ENCODE data around the gene CFDP1.

CFDP1 gene

DNA sequence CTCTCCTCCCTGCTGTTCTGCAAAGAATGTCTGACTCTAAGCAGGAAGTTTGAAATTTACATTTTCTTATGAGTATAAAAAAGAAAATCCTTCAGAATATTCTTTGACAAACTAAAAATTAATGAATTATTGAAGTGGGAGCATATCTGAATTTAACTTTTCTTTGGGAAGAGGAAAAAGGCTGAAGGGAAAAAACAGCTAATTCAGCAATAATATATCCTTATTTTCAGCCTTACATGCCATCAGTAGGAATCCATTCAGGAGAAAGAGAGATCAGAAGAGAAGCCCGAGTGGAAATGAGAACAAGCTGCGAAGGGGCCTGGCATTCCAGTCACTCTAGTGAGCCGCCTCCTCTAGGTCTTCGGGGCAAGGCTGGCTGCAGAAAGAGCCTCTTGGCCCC lies 140.1 kb downstream of the CFDP1 start:
- TF ChIP-seq SIN3A (IDR thresholded peaks at IDR 0.05; ENCODE audit: borderline replicate concordance, insufficient read depth, low read length) (no peak), TAF1 (IDR thresholded peaks at IDR 0.05; ENCODE audit: borderline replicate concordance, insufficient read depth, low read length) (no peak), POLR2AphosphoS5 (IDR thresholded peaks at IDR 0.05; ENCODE audit: low read depth, low read length) (no peak), FOXP2 (optimal IDR thresholded peaks at IDR 0.05; ENCODE audit: borderline replicate concordance, extremely low read depth, extremely low read length, insufficient read depth) (no peak)
- TF ChIP-seq, protein P1, sequence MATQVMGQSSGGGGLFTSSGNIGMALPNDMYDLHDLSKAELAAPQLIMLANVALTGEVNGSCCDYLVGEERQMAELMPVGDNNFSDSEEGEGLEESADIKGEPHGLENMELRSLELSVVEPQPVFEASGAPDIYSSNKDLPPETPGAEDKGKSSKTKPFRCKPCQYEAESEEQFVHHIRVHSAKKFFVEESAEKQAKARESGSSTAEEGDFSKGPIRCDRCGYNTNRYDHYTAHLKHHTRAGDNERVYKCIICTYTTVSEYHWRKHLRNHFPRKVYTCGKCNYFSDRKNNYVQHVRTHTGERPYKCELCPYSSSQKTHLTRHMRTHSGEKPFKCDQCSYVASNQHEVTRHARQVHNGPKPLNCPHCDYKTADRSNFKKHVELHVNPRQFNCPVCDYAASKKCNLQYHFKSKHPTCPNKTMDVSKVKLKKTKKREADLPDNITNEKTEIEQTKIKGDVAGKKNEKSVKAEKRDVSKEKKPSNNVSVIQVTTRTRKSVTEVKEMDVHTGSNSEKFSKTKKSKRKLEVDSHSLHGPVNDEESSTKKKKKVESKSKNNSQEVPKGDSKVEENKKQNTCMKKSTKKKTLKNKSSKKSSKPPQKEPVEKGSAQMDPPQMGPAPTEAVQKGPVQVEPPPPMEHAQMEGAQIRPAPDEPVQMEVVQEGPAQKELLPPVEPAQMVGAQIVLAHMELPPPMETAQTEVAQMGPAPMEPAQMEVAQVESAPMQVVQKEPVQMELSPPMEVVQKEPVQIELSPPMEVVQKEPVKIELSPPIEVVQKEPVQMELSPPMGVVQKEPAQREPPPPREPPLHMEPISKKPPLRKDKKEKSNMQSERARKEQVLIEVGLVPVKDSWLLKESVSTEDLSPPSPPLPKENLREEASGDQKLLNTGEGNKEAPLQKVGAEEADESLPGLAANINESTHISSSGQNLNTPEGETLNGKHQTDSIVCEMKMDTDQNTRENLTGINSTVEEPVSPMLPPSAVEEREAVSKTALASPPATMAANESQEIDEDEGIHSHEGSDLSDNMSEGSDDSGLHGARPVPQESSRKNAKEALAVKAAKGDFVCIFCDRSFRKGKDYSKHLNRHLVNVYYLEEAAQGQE (IDR thresholded peaks at IDR 0.05; ENCODE audit: insufficient read depth in 1 of 2, low read depth in 2 of 2, low read length in 2 of 2): no peak

DNA sequence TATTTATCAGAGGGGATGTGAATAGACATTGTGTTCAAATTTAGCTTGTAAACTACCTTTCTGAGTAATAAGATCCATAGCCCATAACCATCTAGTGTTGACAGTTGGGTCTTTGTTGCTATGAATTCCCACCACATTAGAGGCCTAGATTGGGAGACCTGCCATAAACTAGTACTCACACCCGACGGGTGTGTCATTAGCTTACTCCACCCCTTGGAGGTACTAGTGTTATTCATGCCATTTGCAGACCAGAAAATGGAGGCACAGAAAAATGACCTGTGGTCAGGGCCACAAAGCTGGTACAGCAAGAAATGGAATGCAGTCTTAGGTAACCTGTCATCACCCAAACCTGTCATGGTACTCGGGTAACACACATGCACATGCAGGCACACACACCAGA lies 140.6 kb downstream of the CFDP1 start:
- no peak for TF ChIP-seq TAF1 (IDR thresholded peaks at IDR 0.05; ENCODE audit: borderline replicate concordance, insufficient read depth, low read length)
- TF ChIP-seq, protein P1 (IDR thresholded peaks at IDR 0.05; ENCODE audit: insufficient read depth in 1 of 2, low read depth in 2 of 2, low read length in 2 of 2): no peak
- no peak for TF ChIP-seq SIN3A (IDR thresholded peaks at IDR 0.05; ENCODE audit: borderline replicate concordance, insufficient read depth, low read length)
- no peak for TF ChIP-seq FOXP2 (optimal IDR thresholded peaks at IDR 0.05; ENCODE audit: borderline replicate concordance, extremely low read depth, extremely low read length, insufficient read depth)
- no peak for TF ChIP-seq POLR2AphosphoS5 (IDR thresholded peaks at IDR 0.05; ENCODE audit: low read depth, low read length)

DNA sequence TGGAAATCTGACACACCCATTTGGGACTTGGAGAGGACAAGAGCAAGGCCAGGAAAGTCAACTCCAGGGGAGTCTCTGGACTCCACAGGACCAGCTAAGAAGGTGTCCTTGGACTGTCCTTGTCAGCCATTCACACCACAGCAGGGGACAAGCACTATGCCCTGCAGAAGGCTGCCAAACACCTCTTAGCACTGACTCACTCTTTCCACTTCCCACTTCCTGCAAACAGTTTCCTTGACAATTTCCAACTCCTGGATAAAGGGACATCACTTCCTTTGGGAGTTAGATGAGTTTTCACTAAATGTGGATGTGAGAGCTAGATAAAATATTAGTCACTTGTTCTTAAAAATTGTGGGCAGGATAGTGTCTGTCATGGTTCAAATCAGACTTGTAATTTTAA lies 144.1 kb downstream of the CFDP1 start:
- TF ChIP-seq FOXP2 (optimal IDR thresholded peaks at IDR 0.05; ENCODE audit: borderline replicate concordance, extremely low read depth, extremely low read length, insufficient read depth) (no peak), SIN3A (IDR thresholded peaks at IDR 0.05; ENCODE audit: borderline replicate concordance, insufficient read depth, low read length) (no peak), TAF1 (IDR thresholded peaks at IDR 0.05; ENCODE audit: borderline replicate concordance, insufficient read depth, low read length) (no peak), POLR2AphosphoS5 (IDR thresholded peaks at IDR 0.05; ENCODE audit: low read depth, low read length) (no peak)
- TF ChIP-seq, protein P1 (IDR thresholded peaks at IDR 0.05; ENCODE audit: insufficient read depth in 1 of 2, low read depth in 2 of 2, low read length in 2 of 2): no peak

DNA sequence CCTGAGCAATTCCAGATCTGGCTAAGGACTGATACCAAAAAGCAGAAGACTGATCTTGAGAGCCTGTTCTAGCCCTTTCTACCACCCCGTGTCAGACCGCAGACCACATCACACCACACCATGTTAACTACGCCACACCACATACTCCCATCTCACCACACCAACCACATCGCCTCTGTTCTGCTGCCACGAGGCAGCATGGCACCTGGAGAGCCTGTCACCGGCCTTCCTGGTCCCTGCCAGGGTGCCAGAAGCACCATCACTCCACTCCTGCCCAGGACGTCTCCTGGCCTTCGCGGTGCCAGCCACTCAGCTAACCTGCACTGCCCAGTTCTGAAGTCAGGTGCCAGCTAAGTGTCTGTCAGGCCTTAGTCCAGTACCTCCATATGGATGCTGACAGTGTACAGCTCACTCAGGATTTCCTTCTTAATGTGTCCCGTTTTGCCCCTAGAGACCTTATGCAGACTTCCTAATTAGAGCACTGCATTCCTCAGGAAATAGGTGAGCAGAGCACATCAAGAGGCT lies 144.6 kb downstream of the CFDP1 start:
- TF ChIP-seq FOXP2 (optimal IDR thresholded peaks at IDR 0.05; ENCODE audit: borderline replicate concordance, extremely low read depth, extremely low read length, insufficient read depth): no peak
- TF ChIP-seq POLR2AphosphoS5 (IDR thresholded peaks at IDR 0.05; ENCODE audit: low read depth, low read length): no peak
- TF ChIP-seq, protein P1 (IDR thresholded peaks at IDR 0.05; ENCODE audit: insufficient read depth in 1 of 2, low read depth in 2 of 2, low read length in 2 of 2): no peak
- no peak for TF ChIP-seq TAF1 (IDR thresholded peaks at IDR 0.05; ENCODE audit: borderline replicate concordance, insufficient read depth, low read length)
- no peak for TF ChIP-seq SIN3A (IDR thresholded peaks at IDR 0.05; ENCODE audit: borderline replicate concordance, insufficient read depth, low read length)

DNA sequence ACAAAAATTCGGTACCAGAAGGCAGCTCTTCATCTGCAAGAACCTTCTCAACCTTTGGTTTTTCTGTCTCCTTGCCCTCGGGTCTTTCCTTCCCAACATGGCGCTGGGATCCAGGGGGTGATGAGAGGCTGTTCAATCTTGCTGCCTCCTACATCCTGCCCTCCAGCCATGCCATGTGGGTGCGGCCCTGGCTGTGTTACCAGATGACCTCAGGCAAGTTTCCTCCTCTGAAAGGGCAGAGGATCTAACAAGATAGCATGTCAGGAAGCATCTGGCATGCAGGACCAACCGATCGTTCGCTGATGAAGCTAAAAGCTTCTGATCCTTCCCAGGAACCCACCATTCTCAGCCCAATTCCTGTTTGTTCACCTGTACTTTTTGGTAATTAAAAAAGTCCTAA lies 145.1 kb downstream of the CFDP1 start:
- TF ChIP-seq, protein P1 (IDR thresholded peaks at IDR 0.05; ENCODE audit: insufficient read depth in 1 of 2, low read depth in 2 of 2, low read length in 2 of 2): no peak
- no peak for TF ChIP-seq TAF1 (IDR thresholded peaks at IDR 0.05; ENCODE audit: borderline replicate concordance, insufficient read depth, low read length)
- TF ChIP-seq POLR2AphosphoS5 (IDR thresholded peaks at IDR 0.05; ENCODE audit: low read depth, low read length): no peak
- TF ChIP-seq SIN3A (IDR thresholded peaks at IDR 0.05; ENCODE audit: borderline replicate concordance, insufficient read depth, low read length): no peak
- TF ChIP-seq FOXP2 (optimal IDR thresholded peaks at IDR 0.05; ENCODE audit: borderline replicate concordance, extremely low read depth, extremely low read length, insufficient read depth): no peak

All from PFSK-1 (cell line).